ENCODE measurements around the gene DPP4. TPM values are rescaled to one million over a fixed set of nuclear protein-coding genes. Genes with fewer than 3 reads are reported as not detected.

The DPP4 gene
- total and polyA plus RNA-seq, 7 donors = 1.2 to 11.9 (median 6.9) TPM

GRCh38 chr2:162022290-162022945 is 51.6 kb downstream of the DPP4 start:
- 18 to 70% methylated on average over 3 of the region's 3 CpGs for WGBS, 2 donors

GRCh38 chr2:162021516-162022058 is 52.4 kb downstream of the DPP4 start:
- DNase-seq = no peak
- H3K9me3 ChIP-seq = no peaks in the 10 kb centered on the region
- peaks cover 0 to 22% (median 14%) of the 10 kb centered on the region in 4 donors for H3K4me1 ChIP-seq
- intact Hi-C loops (cut with DNase I) = no loop called here
- no peaks in the 10 kb centered on the region for H3K27me3 ChIP-seq
- peaks cover 0 to 4% (median 0%) of the 10 kb centered on the region in 4 donors for H3K36me3 ChIP-seq
- no peak overlapping the region for H3K4me3 ChIP-seq
- no peak overlapping the region for H3K27ac ChIP-seq
- WGBS, 2 donors = 79 to 96% methylated on average over 7 of the region's 7 CpGs
- TF ChIP-seq POLR2A (IDR thresholded peaks at IDR 0.05) (no peak), POLR2AphosphoS5 (IDR thresholded peaks at IDR 0.05) (no peak), EP300 (IDR thresholded peaks at IDR 0.05) (no peak)
- TF ChIP-seq, protein P1, sequence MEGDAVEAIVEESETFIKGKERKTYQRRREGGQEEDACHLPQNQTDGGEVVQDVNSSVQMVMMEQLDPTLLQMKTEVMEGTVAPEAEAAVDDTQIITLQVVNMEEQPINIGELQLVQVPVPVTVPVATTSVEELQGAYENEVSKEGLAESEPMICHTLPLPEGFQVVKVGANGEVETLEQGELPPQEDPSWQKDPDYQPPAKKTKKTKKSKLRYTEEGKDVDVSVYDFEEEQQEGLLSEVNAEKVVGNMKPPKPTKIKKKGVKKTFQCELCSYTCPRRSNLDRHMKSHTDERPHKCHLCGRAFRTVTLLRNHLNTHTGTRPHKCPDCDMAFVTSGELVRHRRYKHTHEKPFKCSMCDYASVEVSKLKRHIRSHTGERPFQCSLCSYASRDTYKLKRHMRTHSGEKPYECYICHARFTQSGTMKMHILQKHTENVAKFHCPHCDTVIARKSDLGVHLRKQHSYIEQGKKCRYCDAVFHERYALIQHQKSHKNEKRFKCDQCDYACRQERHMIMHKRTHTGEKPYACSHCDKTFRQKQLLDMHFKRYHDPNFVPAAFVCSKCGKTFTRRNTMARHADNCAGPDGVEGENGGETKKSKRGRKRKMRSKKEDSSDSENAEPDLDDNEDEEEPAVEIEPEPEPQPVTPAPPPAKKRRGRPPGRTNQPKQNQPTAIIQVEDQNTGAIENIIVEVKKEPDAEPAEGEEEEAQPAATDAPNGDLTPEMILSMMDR (IDR thresholded peaks at IDR 0.05) = no peak

More at GRCh38 chr2:162022290-162022945, 51.6 kb downstream of the DPP4 start:
- no peaks in the 10 kb centered on the region for H3K36me3 ChIP-seq
- intact Hi-C loops (cut with DNase I) = no loop called here
- peaks cover 0 to 23% (median 14%) of the 10 kb centered on the region in 4 donors for H3K4me1 ChIP-seq
- no peaks in the 10 kb centered on the region for H3K9me3 ChIP-seq
- DNase-seq = no peak
- TF ChIP-seq, protein P1 (IDR thresholded peaks at IDR 0.05) = no peak
- TF ChIP-seq POLR2A (IDR thresholded peaks at IDR 0.05) (no peak), POLR2AphosphoS5 (IDR thresholded peaks at IDR 0.05) (no peak), EP300 (IDR thresholded peaks at IDR 0.05) (no peak)
- no peak overlapping the region for H3K4me3 ChIP-seq
- no peak overlapping the region for H3K27ac ChIP-seq
- H3K27me3 ChIP-seq = no peaks in the 10 kb centered on the region

- H3K27ac ChIP-seq = no peak overlapping the region
- H3K27me3 ChIP-seq = no peaks in the 10 kb centered on the region
- no peak overlapping the region for H3K4me3 ChIP-seq
- H3K36me3 ChIP-seq = peaks cover 0 to 7% (median 0%) of the 10 kb centered on the region in 4 donors
- peaks cover 0 to 4% (median 2%) of the 10 kb centered on the region in 4 donors for H3K4me1 ChIP-seq
- no peak for DNase-seq
- 92% methylated on average over 8 of the region's 8 CpGs for WGBS, 2 donors
- TF ChIP-seq, protein P1 (IDR thresholded peaks at IDR 0.05) = no peak
- TF ChIP-seq EP300 (IDR thresholded peaks at IDR 0.05) (no peak), POLR2AphosphoS5 (IDR thresholded peaks at IDR 0.05) (no peak), POLR2A (IDR thresholded peaks at IDR 0.05) (no peak)
- H3K9me3 ChIP-seq = no peaks in the 10 kb centered on the region
- intact Hi-C loops (cut with DNase I) = no loop called here
These were observed 55.5 kb downstream of the DPP4 start for GRCh38 chr2:162018530-162018929.

GRCh38 chr2:162017233-162017632 is 56.8 kb downstream of the DPP4 start:
- intact Hi-C loops (cut with DNase I) = no loop called here
- Histone ChIP-seq H3K36me3 (peaks cover 0 to 7% (median 0%) of the 10 kb centered on the region in 4 donors), H3K4me1 (peaks cover 0 to 11% (median under 1%) of the 10 kb centered on the region in 4 donors), H3K9me3 (no peaks in the 10 kb centered on the region), H3K27ac (no peak overlapping the region), H3K27me3 (no peaks in the 10 kb centered on the region), H3K4me3 (no peak overlapping the region)
- no peak for TF ChIP-seq EP300 (IDR thresholded peaks at IDR 0.05)
- TF ChIP-seq POLR2A (IDR thresholded peaks at IDR 0.05) = no peak
- no peak for TF ChIP-seq POLR2AphosphoS5 (IDR thresholded peaks at IDR 0.05)
- TF ChIP-seq, protein P1 (IDR thresholded peaks at IDR 0.05) = no peak
- no peak for DNase-seq
- 90 to 93% methylated on average over 3 of the region's 3 CpGs for WGBS, 2 donors
